Heart left ventricle (tissue), 13 donors: ENCODE measurements around the gene GSDMA.

ENCODE experiments used
- CTCF ChIP-seq, 12 donors: fragments of 200-600 bp; sonication (generic) in 4 of 12; IDR thresholded peaks; one replicate each; pipeline versions ENCODE4 v1.5.0 to v1.8.0; 2018 to 2022; ENCODE audit warnings: antibody characterized with exemption in 12 of 12, mild to moderate bottlenecking in 5 of 12
- POLR2A ChIP-seq, 2 donors: fragments of 450-650 bp; IDR thresholded peaks; one replicate each; pipeline ENCODE4 v1.6.1; 2017; ENCODE audit warnings: antibody characterized with exemption in 2 of 2, mild to moderate bottlenecking in 2 of 2, moderate library complexity in 2 of 2
- donor health status: ischemic (EF 13 %, LVEDD 7.1; RV severe dilation, severe dysfunction).
- donor health status: DM: no; HTN: yes; CAD: no.
- donor health status: DM: no; HTN: no; CAD: no.
- donor health status: ischemic (EF 25% LVEDD 6.9; RV normal size, moderate dysfunction).
- donor health status: ischemic (EF 25% LVEDD 5.7; RV mildly dilated, moderate dysfunction).
- donor health status: ischemic (EF 35%, LVEDD 5.7; RV mildly dilated, moderate dysfunction).
- donor health status: nonischemic (EF 11% LVEDD 7.7; RV severe dilation, severe dysfunction).
- donor health status: DM: yes; HTN: yes; CAD: no.
- donor health status: PGD.
- donor health status: ischemic (EF 29% LVEDD 5.4; RV normal size, mild dysfunction).
- donor health status: nonischemic (EF 23%, LVEDD 6.1; RV moderate dilation, normal function).

DNA sequence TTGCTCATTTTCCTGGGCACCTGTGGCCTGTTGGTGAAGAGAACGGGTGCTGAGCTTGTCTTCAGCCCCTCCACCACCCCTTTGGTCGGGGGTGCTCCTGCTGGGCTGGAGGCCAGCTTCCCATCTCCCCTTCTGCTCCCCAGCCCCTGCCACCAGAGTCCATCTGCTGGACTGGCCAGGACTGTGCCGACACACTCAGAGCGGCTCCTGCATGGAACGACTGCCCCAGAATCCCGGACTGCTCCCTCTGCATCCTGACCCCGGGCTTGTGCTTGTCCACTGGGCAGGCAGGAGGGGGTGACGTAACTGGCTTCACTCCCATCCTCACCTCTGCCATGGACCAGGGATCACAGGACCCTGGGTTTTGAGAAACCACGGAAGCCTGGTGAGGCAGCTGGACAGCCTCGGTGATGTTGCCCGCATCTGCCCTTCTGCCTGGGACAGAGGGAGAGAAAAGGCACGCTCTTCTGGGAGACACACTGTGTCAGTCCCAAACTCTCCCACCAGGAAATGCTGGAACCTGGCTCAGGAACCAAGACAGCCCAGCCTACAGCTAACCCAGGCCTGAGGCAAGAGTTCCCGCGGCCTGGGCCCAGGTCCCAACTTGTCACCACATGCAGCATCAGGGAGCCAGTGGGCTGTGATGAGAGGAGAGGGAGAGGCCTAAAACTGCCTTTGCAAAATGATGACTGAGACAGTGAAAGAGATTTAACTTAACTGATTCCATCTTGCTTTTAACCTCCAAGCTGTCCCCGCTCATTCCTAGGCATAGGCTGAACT is 16.1 kb upstream of the GSDMA start:
- TF ChIP-seq CTCF (IDR thresholded peaks at IDR 0.05) (no peak), POLR2A (IDR thresholded peaks at IDR 0.05) (no peak)
